SK-N-MC (cell line): Measurements from ENCODE around the gene TSSK6.

Experiments
- DNase-seq: peaks from one replicate; pipeline ENCODE4 v3.0.0-alpha.2; 2011; ENCODE audit warnings: low read depth, low spot score
- H3K27ac ChIP-seq: fragments of 200-600 bp; sonication (generic); 2 replicates; pipeline ENCODE4 v1.5.1; 2016; ENCODE audit warnings: mixed run types
- H3K36me3 ChIP-seq: fragments of 200-600 bp; sonication (generic); 2 replicates; pipeline ENCODE4 v1.6.1; 2017; ENCODE audit warnings: antibody characterized with exemption, low read length, mixed read lengths; ENCODE audit not compliant: insufficient read depth
- H3K4me3 ChIP-seq: fragments of 200-600 bp; sonication (generic); 2 replicates; pipeline ENCODE4 v1.5.1; 2016
- H3K9ac ChIP-seq: fragments of 200-600 bp; sonication (generic); 2 replicates; pipeline ENCODE4 v1.8.0; 2017; ENCODE audit warnings: mixed run types, mixed read lengths; ENCODE audit not compliant: insufficient read length
- H3K9me3 ChIP-seq: fragments of 200-600 bp; sonication (generic); 2 replicates; pipeline ENCODE4 v1.6.1; 2017; ENCODE audit warnings: low read depth, mild to moderate bottlenecking, antibody characterized with exemption, low read length, moderate library complexity, mixed read lengths
- EZH2 ChIP-seq: fragments of 200-600 bp; sonication (generic); IDR thresholded peaks from one replicate; pipeline ENCODE4 v1.6.1; 2017; ENCODE audit warnings: antibody characterized with exemption
- FOXP2 ChIP-seq: optimal IDR thresholded peaks from 2 replicates; pipeline ENCODE3; 2011; ENCODE audit warnings: mild to moderate bottlenecking, moderate library complexity; ENCODE audit not compliant: insufficient read depth; ENCODE audit errors: extremely low read length, control extremely low read depth
- POLR2AphosphoS5 ChIP-seq: IDR thresholded peaks from 2 replicates; pipeline ENCODE4 v1.6.1; 2012; ENCODE audit warnings: mild to moderate bottlenecking, low read depth, low read length, borderline replicate concordance

TSSK6 gene

DNA sequence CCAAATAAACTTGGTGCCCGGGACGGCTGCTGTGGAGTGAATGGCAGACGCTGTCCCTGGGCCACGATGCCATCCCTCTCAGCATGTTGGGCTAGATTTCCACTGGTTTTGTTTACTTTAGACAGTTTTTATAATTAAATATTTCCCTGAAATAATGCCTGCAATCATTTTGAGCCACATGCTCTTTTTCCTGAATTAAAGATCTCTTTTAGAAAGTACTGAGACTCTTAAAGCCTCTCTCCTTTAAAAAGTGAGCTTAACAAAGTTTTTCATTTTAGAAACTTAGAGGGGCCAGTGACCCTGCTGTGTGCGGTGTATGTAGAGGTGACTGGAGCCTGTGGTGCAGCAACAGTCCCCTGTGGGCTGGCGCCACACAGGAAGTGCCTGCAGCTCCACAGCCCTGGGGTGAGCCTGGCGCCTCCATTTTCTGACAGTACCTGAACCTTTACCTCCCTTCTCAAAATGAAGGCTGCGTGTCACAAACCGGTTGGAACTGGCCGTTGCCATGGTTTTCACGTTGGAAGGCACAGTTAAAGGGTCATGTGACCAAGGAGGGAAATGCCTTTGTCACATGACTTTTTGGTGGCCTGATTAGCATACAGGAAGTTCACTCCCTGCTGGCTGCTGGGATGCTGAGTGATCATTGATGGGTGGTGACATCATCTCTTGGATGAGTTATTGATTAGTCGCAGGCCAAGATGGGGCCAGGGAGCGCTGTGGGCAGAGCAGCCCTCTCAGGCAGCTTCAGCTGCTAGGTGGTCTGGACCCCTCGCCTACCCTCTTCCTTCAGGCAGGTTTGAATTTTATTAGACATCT, 26.3 kb downstream of the TSSK6 start:
- Histone ChIP-seq H3K9me3 (no peaks in the 10 kb centered on the region), H3K4me3 (peak overlapping the region; percentile 67)

DNA sequence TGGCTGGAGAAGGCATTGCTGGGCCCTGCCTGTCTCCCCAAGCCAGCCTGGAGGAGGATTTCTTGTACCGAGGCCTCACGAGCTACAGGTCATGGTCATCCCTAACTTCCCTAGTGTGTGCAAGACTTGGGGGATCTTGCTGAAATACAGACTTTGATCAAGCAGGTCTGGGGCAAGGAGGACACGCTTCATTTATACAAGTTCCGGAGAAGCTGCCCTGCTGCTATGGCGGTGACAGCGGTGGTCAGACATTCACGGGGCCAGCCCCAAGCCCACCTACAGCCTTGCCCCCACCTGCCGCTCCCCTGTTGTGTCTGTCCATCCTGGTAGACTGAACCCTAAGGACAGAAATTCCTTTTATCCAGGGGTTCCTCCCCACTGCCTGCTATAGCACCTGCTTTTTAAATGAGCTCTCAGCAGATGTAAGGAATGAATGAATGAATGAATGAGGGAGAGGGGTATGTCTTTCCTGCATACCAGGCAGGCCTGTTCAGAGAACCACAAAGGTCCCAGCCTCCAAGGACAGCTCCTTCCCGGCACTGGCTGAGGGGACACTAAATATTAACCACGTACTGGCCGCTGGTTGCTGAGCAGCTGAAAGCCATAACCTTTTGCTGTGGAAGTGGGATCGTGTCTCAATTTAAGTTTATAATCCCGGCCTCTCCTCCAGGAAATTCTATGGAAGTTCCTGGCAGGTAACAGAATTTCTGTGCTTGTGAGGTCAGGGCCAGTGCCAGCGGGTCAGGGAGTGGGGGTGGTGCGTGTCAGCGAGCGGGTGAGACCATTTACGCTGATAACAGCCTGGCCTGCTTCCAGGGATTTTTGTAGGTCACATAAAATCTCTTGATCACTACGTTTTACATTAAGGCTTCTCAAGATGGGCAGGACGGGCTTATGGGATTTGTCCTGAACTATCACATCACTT, 27.1 kb downstream of the TSSK6 start:
- Histone ChIP-seq H3K9ac (peak overlapping the region; percentile 69), H3K9me3 (no peaks in the 10 kb centered on the region), H3K4me3 (peak overlapping the region; percentile 67), H3K27ac (peak overlapping the region; percentile 96), H3K36me3 (peaks cover 20% of the 10 kb centered on the region; the same call in 1 of the 2 replicates)
- TF ChIP-seq FOXP2 (no peak), POLR2AphosphoS5 (no peak), EZH2 (no peak)
- DNase-seq: peak; percentile 10

More for the DNA sequence above, 26.3 kb downstream of the TSSK6 start:
- TF ChIP-seq EZH2: no peak
- TF ChIP-seq FOXP2: no peak
- TF ChIP-seq POLR2AphosphoS5: no peak
- H3K27ac ChIP-seq: peak overlapping the region; percentile 96
- DNase-seq: peak; percentile 70
- peak overlapping the region; percentile 69 for H3K9ac ChIP-seq
- H3K36me3 ChIP-seq: peaks cover 26% of the 10 kb centered on the region; the same call in 1 of the 2 replicates

DNA sequence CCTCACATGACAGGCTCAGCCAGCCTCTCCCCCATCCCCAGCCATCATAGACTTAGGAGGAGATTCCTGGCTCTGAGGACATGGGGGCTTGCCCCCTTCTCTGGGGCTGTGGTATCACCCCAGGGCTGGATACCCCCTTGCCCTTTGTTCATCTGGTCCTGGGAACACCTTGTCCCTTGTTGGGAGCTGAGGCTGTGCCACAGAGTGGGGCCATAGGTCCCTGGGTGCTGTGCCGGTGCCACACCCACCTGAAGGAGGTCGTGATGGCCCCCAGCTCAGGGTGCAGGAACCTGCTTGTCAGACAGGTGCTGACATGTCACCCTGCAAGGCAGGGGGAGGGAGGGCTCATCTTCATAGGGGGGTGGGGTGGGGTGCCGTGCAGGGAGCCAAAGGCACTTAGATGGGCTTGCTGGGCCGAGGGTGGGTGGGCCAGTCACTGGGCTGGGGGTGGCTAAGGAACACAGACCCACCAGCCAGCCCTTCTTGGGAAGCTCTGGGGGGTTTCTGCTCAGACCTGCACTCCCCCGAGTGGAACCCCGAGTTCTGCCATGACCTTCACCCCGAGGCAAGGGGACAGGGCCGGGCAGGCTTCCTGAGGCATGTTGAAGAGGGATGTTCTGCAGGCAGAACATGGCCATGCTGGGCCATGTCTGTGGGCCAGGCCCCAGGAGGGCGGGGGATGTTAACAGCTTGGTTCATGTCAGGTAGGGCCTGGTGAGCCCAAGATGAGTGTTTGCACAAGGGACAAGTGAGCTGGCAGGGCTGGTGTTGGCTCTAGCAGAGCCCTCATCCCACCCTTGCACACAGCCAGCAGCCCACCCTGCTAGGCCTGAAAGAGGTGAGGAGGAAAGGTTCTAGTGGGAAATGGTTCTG, 28.0 kb downstream of the TSSK6 start:
- peaks cover 23% of the 10 kb centered on the region for H3K36me3 ChIP-seq
- no peaks in the 10 kb centered on the region for H3K9me3 ChIP-seq
- TF ChIP-seq FOXP2 (no peak), EZH2 (no peak), POLR2AphosphoS5 (no peak)
- peak overlapping the region; percentile 96 for H3K27ac ChIP-seq
- peak overlapping the region; percentile 69 for H3K9ac ChIP-seq
- H3K4me3 ChIP-seq: no peak overlapping the region
- no peak for DNase-seq

DNA sequence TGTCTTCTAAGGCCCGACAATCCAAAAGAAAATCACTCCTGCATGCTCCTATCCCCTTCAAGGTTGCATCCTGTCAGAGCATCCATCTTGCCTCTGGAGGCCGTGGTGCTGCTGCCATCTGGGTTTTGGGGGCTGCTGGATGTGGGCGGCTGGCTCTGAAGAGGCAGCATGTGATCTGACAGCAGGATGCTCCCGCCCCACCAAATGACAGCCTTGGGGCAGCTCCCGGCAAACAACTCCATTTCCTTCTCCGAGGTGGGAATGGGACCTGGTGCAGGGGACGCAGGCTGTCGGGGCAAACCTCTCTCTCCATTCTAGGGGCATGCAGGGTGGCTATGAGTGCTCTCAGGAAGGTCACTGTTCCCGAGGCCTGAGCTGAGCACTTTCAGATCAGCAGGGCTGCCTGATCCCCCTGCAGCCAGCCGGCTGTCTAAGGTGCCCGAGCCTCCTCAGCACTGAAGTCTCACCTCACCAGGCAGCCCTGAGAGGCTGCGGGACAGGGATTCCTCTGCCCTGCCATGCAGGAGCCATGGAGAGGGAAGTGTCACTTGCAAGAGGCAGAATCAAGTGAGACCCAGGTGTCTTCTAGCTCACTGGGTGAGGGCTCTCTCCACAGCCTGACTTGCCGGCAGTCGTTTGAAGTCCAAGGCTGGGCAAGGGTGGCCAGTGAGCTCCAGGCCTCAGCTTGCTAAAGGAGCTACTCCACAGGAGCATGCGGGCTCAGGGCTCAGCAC, 28.8 kb downstream of the TSSK6 start:
- no peak for TF ChIP-seq POLR2AphosphoS5
- TF ChIP-seq EZH2: no peak
- no peak for TF ChIP-seq FOXP2
- no peak for DNase-seq
- no peak overlapping the region for H3K27ac ChIP-seq
- no peak overlapping the region for H3K9ac ChIP-seq
- no peak overlapping the region for H3K4me3 ChIP-seq
- H3K9me3 ChIP-seq: no peaks in the 10 kb centered on the region
- H3K36me3 ChIP-seq: peaks cover 18% of the 10 kb centered on the region

DNA sequence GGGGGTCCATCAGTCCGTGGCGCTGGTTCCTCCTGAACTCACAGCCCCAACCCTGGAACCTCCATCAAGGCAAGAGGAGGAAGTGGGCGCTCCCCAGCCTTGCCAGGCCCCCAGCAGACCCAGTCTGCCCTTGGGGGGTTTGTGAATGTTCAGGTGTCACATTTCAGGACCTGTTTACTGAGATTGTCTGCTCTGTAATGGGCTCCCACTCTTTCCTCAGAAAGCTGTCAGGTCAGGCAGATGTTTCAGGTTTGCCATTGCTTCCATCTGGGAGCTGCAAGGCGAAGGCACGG, 29.4 kb downstream of the TSSK6 start:
- H3K9ac ChIP-seq: no peak overlapping the region
- H3K9me3 ChIP-seq: no peaks in the 10 kb centered on the region
- no peak overlapping the region for H3K4me3 ChIP-seq
- no peak for DNase-seq
- H3K27ac ChIP-seq: peak overlapping the region; percentile 39; the same call in 1 of the 2 replicates
- TF ChIP-seq POLR2AphosphoS5 (no peak), EZH2 (no peak), FOXP2 (no peak)
- peaks cover 12% of the 10 kb centered on the region for H3K36me3 ChIP-seq

DNA sequence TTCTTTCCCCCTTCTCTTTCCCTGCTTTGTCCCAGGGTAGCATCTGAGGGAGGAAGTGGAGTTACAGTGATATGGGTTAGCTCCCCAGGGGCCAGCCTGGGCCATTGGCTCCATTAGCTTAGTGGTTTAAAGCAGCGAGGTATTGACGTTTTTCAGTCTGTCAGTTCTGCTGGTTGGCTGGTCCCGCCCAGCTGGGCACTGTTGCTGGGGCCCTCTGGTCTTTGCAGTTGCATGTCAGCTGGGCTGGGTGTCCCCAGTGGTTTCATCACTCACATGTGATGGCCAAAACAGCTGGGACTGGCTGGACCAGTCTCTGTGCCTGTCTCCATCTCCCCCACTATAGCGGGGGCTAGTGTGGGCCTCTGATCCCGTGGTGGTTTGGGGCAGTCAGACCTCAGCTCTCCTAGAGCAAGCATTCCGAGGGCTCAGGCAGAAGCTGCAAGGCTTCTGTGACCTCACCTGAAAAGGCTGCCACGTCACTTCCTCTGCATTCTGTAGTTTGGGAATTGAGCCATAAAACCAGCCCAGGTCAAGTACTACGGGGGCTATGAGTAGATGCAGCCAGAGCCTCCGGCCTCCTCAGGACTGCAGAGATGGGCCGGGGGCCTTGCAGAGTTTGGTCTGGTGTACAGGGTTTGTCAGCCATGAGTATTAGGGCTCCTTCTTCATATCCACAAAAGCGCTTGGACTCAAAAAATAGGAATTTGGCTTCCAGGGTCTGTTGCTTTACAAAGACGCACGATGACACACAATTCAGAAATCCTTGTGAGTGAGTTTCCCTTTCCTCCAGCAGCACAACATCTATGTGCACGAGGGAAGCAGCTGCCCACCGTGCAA, 30.0 kb downstream of the TSSK6 start:
- no peak overlapping the region for H3K4me3 ChIP-seq
- TF ChIP-seq EZH2 (no peak), FOXP2 (no peak), POLR2AphosphoS5 (no peak)
- H3K27ac ChIP-seq: peak overlapping the region; percentile 39; the same call in 1 of the 2 replicates
- peaks cover 14% of the 10 kb centered on the region for H3K36me3 ChIP-seq
- H3K9me3 ChIP-seq: no peaks in the 10 kb centered on the region
- DNase-seq: no peak
- no peak overlapping the region for H3K9ac ChIP-seq
